Neural progenitor cell (in vitro differentiated cells): ENCODE measurements around the gene PEX6.

Experiments
- CTCF ChIP-seq: fragments of 200-600 bp; sonication (generic); IDR thresholded peaks from 2 replicates; pipeline ENCODE4 v1.5.1; 2017; ENCODE audit warnings: antibody characterized with exemption, mild to moderate bottlenecking
- EZH2 ChIP-seq: fragments of 200-600 bp; sonication (generic); IDR thresholded peaks from 2 replicates; pipeline ENCODE4 v1.6.1; 2017; ENCODE audit warnings: antibody characterized with exemption, mild to moderate bottlenecking, moderate library complexity

- TF ChIP-seq CTCF (no peak), EZH2 (no peak)
Measured at GRCh38 chr6:42959917-42960242, 19.1 kb downstream of the PEX6 start.
